Stimulated activated CD4-positive, alpha-beta T cell treated with anti-CD3 and anti-CD28 coated beads, Interleukin-2, amount 100 ng/mL, for 24 hours (primary cell): Measurements from ENCODE around the gene EXOC5.

Experiments used
- DNase-seq, 2 donors: peaks; one replicate each; pipeline ENCODE4 v3.0.0-alpha.2; 2020

The EXOC5 gene, protein sequence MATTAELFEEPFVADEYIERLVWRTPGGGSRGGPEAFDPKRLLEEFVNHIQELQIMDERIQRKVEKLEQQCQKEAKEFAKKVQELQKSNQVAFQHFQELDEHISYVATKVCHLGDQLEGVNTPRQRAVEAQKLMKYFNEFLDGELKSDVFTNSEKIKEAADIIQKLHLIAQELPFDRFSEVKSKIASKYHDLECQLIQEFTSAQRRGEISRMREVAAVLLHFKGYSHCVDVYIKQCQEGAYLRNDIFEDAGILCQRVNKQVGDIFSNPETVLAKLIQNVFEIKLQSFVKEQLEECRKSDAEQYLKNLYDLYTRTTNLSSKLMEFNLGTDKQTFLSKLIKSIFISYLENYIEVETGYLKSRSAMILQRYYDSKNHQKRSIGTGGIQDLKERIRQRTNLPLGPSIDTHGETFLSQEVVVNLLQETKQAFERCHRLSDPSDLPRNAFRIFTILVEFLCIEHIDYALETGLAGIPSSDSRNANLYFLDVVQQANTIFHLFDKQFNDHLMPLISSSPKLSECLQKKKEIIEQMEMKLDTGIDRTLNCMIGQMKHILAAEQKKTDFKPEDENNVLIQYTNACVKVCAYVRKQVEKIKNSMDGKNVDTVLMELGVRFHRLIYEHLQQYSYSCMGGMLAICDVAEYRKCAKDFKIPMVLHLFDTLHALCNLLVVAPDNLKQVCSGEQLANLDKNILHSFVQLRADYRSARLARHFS

GRCh38 chr14:57268161-57269069, at the start of gene EXOC5, which contains the start of gene AP5M1:
Gene EXOC5, minus strand, starts transcription at chr14:57268905. Its CDS starts 257 bp downstream, at chr14:57268648.
Gene AP5M1, plus strand, starts transcription at chr14:57268971. Its CDS starts 344 bp downstream, at chr14:57269315.
- DNase-seq: peak; percentile 90 to 92

- DNase-seq: peak; percentile 71 to 79
Measured at GRCh38 chr14:57317248-57317833, 48.6 kb upstream of the EXOC5 start.

DNA sequence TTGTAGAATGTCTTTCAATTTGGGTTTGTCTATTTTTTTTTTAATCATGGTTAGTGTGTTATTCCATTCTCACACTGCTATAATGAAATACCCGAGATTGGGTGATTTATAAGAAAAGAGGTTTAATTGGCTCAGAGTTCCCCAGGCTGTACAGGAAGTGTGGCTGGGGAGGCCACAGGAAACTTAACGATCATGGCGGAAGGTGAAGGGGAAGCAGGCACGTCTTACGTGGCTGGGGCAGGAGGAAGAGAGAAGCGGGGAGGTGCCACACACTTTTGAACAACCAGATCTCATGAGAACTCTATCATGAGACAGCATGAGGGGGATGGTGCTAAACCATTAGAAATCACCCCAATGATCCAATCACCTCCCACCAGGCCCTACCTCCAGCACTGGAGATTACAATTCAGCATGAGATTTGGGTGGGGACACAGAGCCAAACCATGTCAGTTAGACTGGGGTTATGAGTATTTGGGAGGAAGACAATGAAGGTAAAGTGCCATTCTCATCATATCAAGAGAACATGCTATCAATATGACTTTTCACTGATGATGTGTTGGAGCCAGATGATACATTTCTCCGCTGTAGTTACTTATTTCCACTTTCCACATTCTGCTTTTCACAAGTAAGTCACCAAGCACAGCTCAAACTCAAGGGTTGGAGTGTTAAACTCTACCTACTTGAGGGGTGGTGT, 45.8 kb upstream of the EXOC5 start:
- no peak for DNase-seq

- DNase-seq: no peak
Measured at GRCh38 chr14:57302883-57303282, 34.2 kb upstream of the EXOC5 start.

- no peak for DNase-seq
Measured at GRCh38 chr14:57299511-57299910, 30.8 kb upstream of the EXOC5 start.

GRCh38 chr14:57297852-57298251, 29.1 kb upstream of the EXOC5 start:
- no peak for DNase-seq

DNA sequence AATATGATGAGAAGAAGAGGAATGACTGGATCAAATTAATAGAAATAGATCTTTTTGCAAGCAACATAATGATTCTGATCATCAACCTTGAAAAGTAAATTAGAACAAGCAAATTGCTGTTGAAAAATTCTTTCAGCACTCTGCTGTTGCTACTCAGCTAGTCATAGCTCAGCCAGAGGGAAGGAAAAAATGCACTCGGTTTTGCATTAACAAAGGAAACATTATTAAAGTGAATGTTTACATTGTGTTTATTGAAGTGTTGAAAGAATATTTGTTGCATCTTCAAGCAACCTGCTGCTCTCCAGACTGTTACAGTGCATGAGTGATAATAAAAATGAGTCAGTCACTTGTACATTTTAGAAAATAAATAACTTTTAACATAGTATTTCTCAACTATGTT, 26.5 kb upstream of the EXOC5 start:
- no peak for DNase-seq

- no peak for DNase-seq
Measured at GRCh38 chr14:57293866-57294837, 25.4 kb upstream of the EXOC5 start.

GRCh38 chr14:57291692-57292647, 23.3 kb upstream of the EXOC5 start:
- DNase-seq: no peak

- DNase-seq: no peak
Measured at GRCh38 chr14:57290751-57291150, 22.0 kb upstream of the EXOC5 start.

DNA sequence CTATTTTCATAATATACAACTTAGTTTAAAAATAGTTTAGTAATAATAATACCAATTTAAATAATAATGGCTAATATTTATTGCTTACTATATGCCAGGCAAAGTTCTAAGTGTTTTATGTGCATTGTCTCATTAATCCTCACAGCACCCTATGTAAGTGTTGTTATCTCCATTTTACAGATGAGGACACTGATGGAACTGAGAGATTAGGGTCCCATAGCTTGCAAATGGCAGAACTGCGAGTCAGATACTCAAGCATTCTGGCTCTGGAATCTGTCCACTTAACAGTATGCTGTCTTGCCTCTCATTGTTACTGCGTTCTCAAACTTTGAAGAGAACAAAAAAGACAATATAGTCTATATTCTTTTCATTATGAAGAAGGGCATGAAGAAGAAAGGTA, 19.0 kb upstream of the EXOC5 start:
- no peak for DNase-seq

DNA sequence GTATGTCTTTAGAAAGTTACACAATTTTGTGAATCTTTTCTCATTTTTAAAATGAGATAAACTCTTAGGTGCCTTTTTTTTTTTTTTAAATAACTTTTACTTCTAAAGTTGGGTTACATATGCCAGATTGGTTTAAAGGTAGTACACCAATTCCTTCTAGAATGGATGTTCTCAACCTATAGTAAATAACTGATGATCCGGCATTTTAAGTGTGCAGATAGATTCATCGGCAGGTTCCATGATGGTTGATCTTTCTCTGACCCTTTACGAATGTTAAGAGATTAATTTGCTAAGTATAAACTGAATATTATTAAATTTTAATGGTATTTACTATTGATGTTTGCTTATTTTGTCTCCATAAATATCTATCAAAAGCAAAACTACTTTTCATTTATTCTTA, 8.4 kb upstream of the EXOC5 start:
- no peak for DNase-seq

GRCh38 chr14:57275023-57275664, 6.4 kb upstream of the EXOC5 start:
- DNase-seq: no peak

DNA sequence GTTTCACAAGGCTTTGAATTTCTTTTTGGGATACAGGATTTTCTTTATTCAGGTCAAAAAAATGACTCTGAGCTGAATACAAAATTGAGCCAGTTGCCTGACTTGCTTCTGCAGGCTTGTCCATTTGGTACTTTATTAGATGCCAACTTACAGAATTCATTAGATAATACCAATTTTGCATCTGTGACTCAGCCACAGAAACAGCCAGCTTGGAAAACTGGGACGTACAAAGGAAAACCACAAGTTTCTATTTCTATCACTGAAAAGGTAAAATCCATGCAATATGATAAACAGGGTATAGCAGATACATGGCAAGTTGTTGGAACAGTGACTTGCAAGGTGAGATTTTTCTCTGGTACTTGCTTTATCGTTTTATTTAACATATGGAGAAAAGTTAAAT, 5.8 kb upstream of the EXOC5 start:
- no peak for DNase-seq

DNA sequence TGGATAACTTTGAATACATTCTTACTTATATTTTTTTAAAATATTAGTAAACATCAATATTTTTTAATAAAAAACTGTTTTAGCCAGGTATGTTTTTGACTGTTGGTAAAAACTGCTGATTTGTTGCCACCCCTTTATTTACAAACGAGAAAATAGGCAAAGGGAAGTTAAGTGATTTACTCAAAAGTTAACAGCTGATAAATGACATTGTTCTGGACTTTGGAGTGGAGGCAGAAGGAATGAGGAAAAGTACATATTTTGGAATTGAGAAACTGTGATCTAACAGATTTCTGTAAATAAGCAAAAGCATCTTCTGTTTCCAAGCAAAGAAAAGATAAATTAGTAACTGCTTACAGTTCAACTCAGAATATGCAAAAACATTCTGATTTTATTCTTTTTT, 4.5 kb upstream of the EXOC5 start:
- DNase-seq: no peak

GRCh38 chr14:57266065-57266464, 2.6 kb downstream of the EXOC5 start:
- no peak for DNase-seq

GRCh38 chr14:57262117-57262516, 6.6 kb downstream of the EXOC5 start:
- no peak for DNase-seq

DNA sequence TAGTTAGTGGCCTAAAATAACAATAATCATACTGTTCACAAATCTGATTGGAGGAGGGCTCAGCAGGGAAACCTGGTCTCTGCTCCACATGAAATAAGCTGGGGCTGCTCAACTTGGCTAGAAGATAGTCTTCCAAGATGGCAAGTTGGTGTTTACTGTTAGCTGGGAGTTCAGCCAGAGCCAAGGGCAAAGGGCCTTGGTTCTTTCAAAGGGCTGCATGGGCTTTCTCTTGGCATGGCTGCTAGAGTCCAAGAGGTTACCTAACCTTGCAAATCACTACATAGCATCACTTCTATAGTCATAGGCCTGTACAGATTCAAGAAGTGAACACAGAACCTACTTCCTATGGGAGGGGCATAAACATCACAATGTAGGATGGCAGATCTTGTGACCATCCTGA, 7.1 kb downstream of the EXOC5 start:
- DNase-seq: no peak

DNA sequence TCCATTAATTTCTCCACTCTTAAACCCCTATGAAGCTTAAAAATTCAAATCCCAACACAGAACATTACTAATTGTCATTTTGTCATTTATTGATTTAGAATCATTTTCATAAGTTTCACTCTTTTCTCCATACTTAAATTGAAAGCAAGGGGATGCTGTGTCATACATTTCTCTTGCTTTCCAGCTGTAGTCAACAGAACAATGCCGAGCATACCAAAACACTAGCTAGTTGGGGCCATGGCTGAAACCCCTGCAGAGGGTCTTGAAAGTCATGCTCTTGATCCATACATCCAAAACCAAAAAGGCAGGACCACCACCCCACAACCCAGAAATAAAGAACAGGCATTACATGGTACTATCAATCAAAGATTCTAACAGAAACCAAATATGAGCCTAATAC, 9.0 kb downstream of the EXOC5 start:
- DNase-seq: no peak
